H1 (cell line): Measurements from ENCODE around the gene SUGP2. TPM values are rescaled to one million over a fixed set of nuclear protein-coding genes. Genes with fewer than 3 reads are reported as not detected.

Experiments
- CTCF ChIA-PET: fragments of 300-600 bp; sonication (Branson Sonifier 250); formaldehyde crosslinking; loops from one replicate; lab custom pipeline; 2021; ENCODE audit not compliant: partially characterized antibody; lab: Charles Lee
- POLR2A ChIA-PET: fragments of 300-600 bp; sonication (Branson Sonifier 250); formaldehyde crosslinking; loops from one replicate; lab custom pipeline; 2021; ENCODE audit warnings: inconsistent platforms; ENCODE audit not compliant: partially characterized antibody; lab: Charles Lee
- DNase-seq, 2 experiments: peaks; one replicate each; pipeline versions ENCODE4 v3.0.0 to v3.0.0-alpha.2; 2010 to 2022; ENCODE audit warnings: low spot score in 2 of 2, low read depth in 1 of 2, mixed read lengths in 1 of 2
- FAIRE-seq: peaks from 2 replicates; lab custom pipeline; 2011; peaks lifted over from hg19 to GRCh38; lab: Jason Lieb, UNC
- H2AFZ ChIP-seq: 2 replicates; pipeline ENCODE4 v1.8.1; 2012; ENCODE audit warnings: low read length, inconsistent platforms
- H2AK5ac ChIP-seq: 2 replicates; pipeline ENCODE4 v1.6.1; 2013; ENCODE audit warnings: low read depth, low read length
- H2BK120ac ChIP-seq: replicated peaks from 2 replicates; pipeline ENCODE3; 2013; ENCODE audit warnings: low read depth, low read length, inconsistent platforms
- H2BK12ac ChIP-seq: 2 replicates; pipeline ENCODE4 v1.6.1; 2013; ENCODE audit warnings: low read depth, low read length
- H2BK15ac ChIP-seq: 2 replicates; pipeline ENCODE4 v1.6.1; 2013; ENCODE audit warnings: low read length
- H2BK20ac ChIP-seq: 2 replicates; pipeline ENCODE4 v1.6.1; 2013; ENCODE audit warnings: low read length
- H2BK5ac ChIP-seq: 2 replicates; pipeline ENCODE4 v1.6.1; 2013; ENCODE audit warnings: low read depth, low read length
- H3K14ac ChIP-seq: 2 replicates; pipeline ENCODE4 v1.6.1; 2013; ENCODE audit warnings: inconsistent platforms; ENCODE audit not compliant: insufficient read length
- H3K18ac ChIP-seq: 2 replicates; pipeline ENCODE4 v1.6.1; 2013; ENCODE audit warnings: low read length; ENCODE audit errors: extremely low read depth
- H3K23ac ChIP-seq: 2 replicates; pipeline ENCODE4 v1.6.1; 2013; ENCODE audit warnings: inconsistent platforms; ENCODE audit not compliant: insufficient read length
- H3K23me2 ChIP-seq: 2 replicates; pipeline ENCODE4 v1.6.1; 2013; ENCODE audit warnings: low read depth, low read length
- H3K27ac ChIP-seq: 2 replicates; pipeline ENCODE4 v1.6.1; 2011; ENCODE audit warnings: low read depth, low read length, inconsistent platforms
- H3K27me3 ChIP-seq, 4 experiments: replicated peaks in 1 of 4; 1 replicate in 1 of 4; 2 replicates in 3 of 4; pipeline versions ENCODE4 v1.6.1 to v1.8.1; 2011 to 2013; ENCODE audit warnings: low read length in 3 of 4, mild to moderate bottlenecking in 3 of 4, inconsistent platforms in 2 of 4, mixed read lengths in 2 of 4, moderate library complexity in 1 of 4; ENCODE audit not compliant: control insufficient read depth in 3 of 4, insufficient read depth in 3 of 4; ENCODE audit errors: extremely low read depth in 1 of 4
- H3K36me3 ChIP-seq, 4 experiments: 2 replicates each; pipeline versions ENCODE4 v1.6.1 to v1.8.1; 2011 to 2013; ENCODE audit warnings: mild to moderate bottlenecking in 4 of 4, low read length in 3 of 4, moderate library complexity in 2 of 4, control low read depth in 1 of 4, inconsistent platforms in 1 of 4; ENCODE audit not compliant: insufficient read depth in 4 of 4, control insufficient read depth in 2 of 4
- H3K4ac ChIP-seq: replicated peaks from 2 replicates; pipeline ENCODE3; 2013; ENCODE audit warnings: low read length, low read depth, mixed read lengths, inconsistent platforms; ENCODE audit not compliant: insufficient read length
- H3K4me1 ChIP-seq, 4 experiments: replicated peaks in 1 of 4; 1 replicate in 1 of 4; 2 replicates in 3 of 4; pipeline versions ENCODE4 v1.6.1 to v1.8.1; 2011 to 2013; ENCODE audit warnings: low read length in 3 of 4, inconsistent platforms in 2 of 4, mixed read lengths in 1 of 4; ENCODE audit not compliant: insufficient read depth in 4 of 4, control insufficient read depth in 3 of 4
- H3K4me2 ChIP-seq, 2 experiments: 2 replicates each; pipeline versions ENCODE4 v1.6.1 to v1.8.1; 2011 to 2013; ENCODE audit warnings: low read depth in 2 of 2, low read length in 2 of 2, control low read depth in 1 of 2, inconsistent platforms in 1 of 2, mild to moderate bottlenecking in 1 of 2; ENCODE audit not compliant: insufficient read depth in 1 of 2
- H3K4me3 ChIP-seq, 4 experiments: fragments of 200-600, 300-600 bp in 1 of 4; sonication (generic), shearing (Covaris generic), sonication (Bioruptor Twin) in 1 of 4; 2 replicates each; pipeline versions ENCODE4 v1.5.1 to v1.8.1; 2011 to 2016; ENCODE audit warnings: low read length in 4 of 4, low read depth in 3 of 4, control low read depth in 2 of 4, inconsistent platforms in 2 of 4, mild to moderate bottlenecking in 2 of 4, mixed read lengths in 1 of 4, moderate library complexity in 1 of 4; ENCODE audit not compliant: insufficient read depth in 2 of 4; ENCODE audit errors: extremely low read depth in 1 of 4
- H3K56ac ChIP-seq: replicated peaks from 2 replicates; pipeline ENCODE3; 2013; ENCODE audit warnings: low read depth, mild to moderate bottlenecking, mixed read lengths, low read length, inconsistent platforms; ENCODE audit not compliant: insufficient read length
- H3K79me1 ChIP-seq: 2 replicates; pipeline ENCODE4 v1.6.1; 2013; ENCODE audit warnings: low read depth, low read length, control low read depth
- H3K79me2 ChIP-seq, 2 experiments: 2 replicates each; pipeline versions ENCODE4 v1.6.1 to v1.8.1; 2012 to 2013; ENCODE audit warnings: low read length in 2 of 2, mild to moderate bottlenecking in 2 of 2, inconsistent platforms in 1 of 2; ENCODE audit not compliant: insufficient read depth in 2 of 2, control insufficient read depth in 1 of 2
- H3K9ac ChIP-seq, 4 experiments: replicated peaks in 1 of 4; 1 replicate in 1 of 4; 2 replicates in 3 of 4; pipeline versions ENCODE4 v1.6.1 to v1.8.1; 2011 to 2013; ENCODE audit warnings: low read depth in 3 of 4, low read length in 3 of 4, control low read depth in 2 of 4, mild to moderate bottlenecking in 2 of 4, moderate library complexity in 2 of 4, inconsistent platforms in 1 of 4; ENCODE audit errors: extremely low read depth in 1 of 4
- H3K9me3 ChIP-seq, 2 experiments: 2 replicates each; pipeline versions ENCODE4 v1.6.1 to v1.8.1; 2012 to 2013; ENCODE audit warnings: mild to moderate bottlenecking in 2 of 2, moderate library complexity in 2 of 2, control low read depth in 1 of 2, inconsistent platforms in 1 of 2, low read depth in 1 of 2, low read length in 1 of 2, mixed read lengths in 1 of 2; ENCODE audit not compliant: insufficient read depth in 2 of 2
- H4K20me1 ChIP-seq, 2 experiments: replicated peaks in 1 of 2; 2 replicates each; pipeline versions ENCODE3 to v1.8.1; 2011 to 2013; ENCODE audit warnings: inconsistent platforms in 2 of 2, low read length in 2 of 2, mild to moderate bottlenecking in 1 of 2; ENCODE audit not compliant: insufficient read depth in 2 of 2, control insufficient read depth in 1 of 2
- H4K5ac ChIP-seq: 2 replicates; pipeline ENCODE4 v1.6.1; 2013; ENCODE audit warnings: low read length, low read depth, mixed read lengths, inconsistent platforms; ENCODE audit not compliant: insufficient read length
- H4K8ac ChIP-seq: 2 replicates; pipeline ENCODE4 v1.8.0; 2013; ENCODE audit warnings: mild to moderate bottlenecking, moderate library complexity, low read length, inconsistent platforms; ENCODE audit not compliant: insufficient read depth; ENCODE audit errors: extremely low read depth
- H4K91ac ChIP-seq: replicated peaks from 2 replicates; pipeline ENCODE3; 2013; ENCODE audit warnings: low read length, mixed read lengths, inconsistent platforms; ENCODE audit not compliant: insufficient read length
- BRCA1 ChIP-seq: IDR thresholded peaks from 2 replicates; pipeline ENCODE4 v1.6.1; 2012; ENCODE audit warnings: low read depth, low read length, improper control_type of control experiment
- KDM1A ChIP-seq: fragments of 200-600, 300-600 bp; sonication (generic); IDR thresholded peaks from 2 replicates; pipeline ENCODE4 v1.7.1; 2016; ENCODE audit warnings: mild to moderate bottlenecking, low read length, borderline replicate concordance
- NRF1 ChIP-seq: IDR thresholded peaks from 2 replicates; pipeline ENCODE4 v1.6.1; 2011; ENCODE audit warnings: mild to moderate bottlenecking, low read depth, low read length, improper control_type of control experiment
- WGBS, 2 experiments: shearing (Covaris generic) in 1 of 2; methylation state at CpG; one replicate each; pipeline versions ENCODE4 v1.1.6 to v1.1.7; 2013 to 2015; ENCODE audit warnings: low lambda C conversion rate in 2 of 2, mixed read lengths in 2 of 2, inconsistent platforms in 1 of 2, low coverage in 1 of 2, missing lambda C conversion rate in 1 of 2; ENCODE audit not compliant: insufficient replicate concordance in 2 of 2, insufficient coverage in 1 of 2, insufficient read length in 1 of 2; ENCODE audit errors: extremely low coverage in 1 of 2, missing lambda C conversion rate in 1 of 2; 5-methylcytosine and 5-hydroxymethylcytosine counted together
- polyA plus RNA-seq, 7 experiments: library from polyadenylated mRNA; depleted of rRNA in 3 of 7; stranded (reverse) in 5 of 7; unstranded in 2 of 7; fragments of >200 nt in 5 of 7; fragments of 200-250 nt in 2 of 7; gene quantifications; 1 replicate in 5 of 7; 2 replicates in 1 of 7; 4 replicates in 1 of 7; pipeline versions ENCODE4 v1.2.1 to v1.2.3, GENCODE V29; 2011 to 2013; ENCODE audit warnings: missing spikeins in 2 of 7, mixed read lengths in 2 of 7
- total RNA-seq: library from RNA; stranded (reverse); fragmentation: NEBNext Ultra II Directional; extraction: Animal tissue kit (Norgen Biotek cat#: 25700); gene quantifications from 2 replicates; pipeline ENCODE4 v1.2.1, GENCODE V29; 2021

SUGP2 gene
- total and polyA plus RNA-seq, 2 of the 8 experiments (the other 6 are each of a cell fraction or from before 2014, with no cell fraction given) = 57.7 to 114 TPM

GRCh38 chr19:18951721-18952281 is 81.5 kb downstream of the SUGP2 start:
- no peak overlapping the region for H3K27ac ChIP-seq
- H3K79me1 ChIP-seq = peaks cover 2% of the 10 kb centered on the region; the same call in 1 of the 2 replicates
- DNase-seq (no peak), FAIRE-seq (no peak)
- H3K4ac ChIP-seq = no peak overlapping the region
- no peak overlapping the region for H3K56ac ChIP-seq
- peaks cover 0 to 5% of the 10 kb centered on the region in 2 experiments for H4K20me1 ChIP-seq
- WGBS, 2 experiments = 83% methylated on average over 5 of the region's 7 CpGs; no CpG with 5 or more reads in 1 of the 2 experiments
- no peak overlapping the region; the same call in 1 of the 2 replicates for H4K8ac ChIP-seq
- H2BK5ac ChIP-seq = no peak overlapping the region
- no peak overlapping the region for H3K23ac ChIP-seq
- ChIA-PET CTCF (no interaction called here), POLR2A (interaction anchor here (0.5 to 2.4 kb wide), 6 partner anchors 7 to 36 kb away, joined by 3 to 10 read pairs (median 4); no protein-coding TSS in a partner anchor)
- H2AFZ ChIP-seq = no peak overlapping the region
- H2BK120ac ChIP-seq = no peak overlapping the region
- no peaks in the 10 kb centered on the region for H3K4me1 ChIP-seq
- H3K9me3 ChIP-seq = no peaks in the 10 kb centered on the region
- no peak overlapping the region for H4K5ac ChIP-seq
- H2BK12ac ChIP-seq = no peak overlapping the region
- no peaks in the 10 kb centered on the region for H3K27me3 ChIP-seq
- H2AK5ac ChIP-seq = no peak overlapping the region
- H3K14ac ChIP-seq = no peak overlapping the region
- H3K23me2 ChIP-seq = peaks cover 13% of the 10 kb centered on the region; the same call in 1 of the 2 replicates
- no peak overlapping the region for H3K4me2 ChIP-seq
- no peak overlapping the region for H3K4me3 ChIP-seq
- H2BK20ac ChIP-seq = no peak overlapping the region
- H3K36me3 ChIP-seq = 0 out of 8 replicates have a peak, but pooled peaks cover 0 to 2% (median 0%) of the 10 kb centered on the region in 4 experiments
- no peak for TF ChIP-seq BRCA1
- no peak for TF ChIP-seq NRF1
- peak; percentile 84 for TF ChIP-seq KDM1A
- no peaks in the 10 kb centered on the region for H3K79me2 ChIP-seq
- H3K9ac ChIP-seq = no peak overlapping the region
- H2BK15ac ChIP-seq = 0 out of 2 replicates have a peak overlapping the region, but pooled peaks have one; percentile 8
- H3K18ac ChIP-seq = no peak overlapping the region
- H4K91ac ChIP-seq = no peak overlapping the region
